ENCODE data around the gene KRT14.
"Not testable (repeated sequence)": the region's sequence is repeated elsewhere in the genome, so short reads cannot be mapped to it uniquely, and the experiment has no call there.

The KRT14 gene

DNA sequence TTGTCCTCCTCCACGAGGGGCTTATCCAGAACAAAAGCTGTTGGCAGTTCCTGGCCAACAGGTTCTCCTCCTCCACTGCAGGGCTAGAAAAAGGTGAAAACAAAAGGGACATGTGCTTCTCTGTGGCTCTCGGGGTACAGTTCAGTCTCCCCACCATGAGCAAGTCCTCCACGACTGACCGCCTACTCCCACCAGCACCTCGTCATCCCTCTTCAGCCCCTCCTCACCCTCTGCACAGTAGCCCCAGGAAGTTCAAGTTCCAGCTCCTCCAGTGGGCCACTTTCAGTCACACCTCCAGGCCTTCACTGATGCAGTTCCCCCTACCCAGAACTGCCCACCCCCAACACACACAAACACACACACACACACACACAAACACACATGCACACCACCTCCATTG, 34.2 kb downstream of the KRT14 start:
- no peak for FAIRE-seq

DNA sequence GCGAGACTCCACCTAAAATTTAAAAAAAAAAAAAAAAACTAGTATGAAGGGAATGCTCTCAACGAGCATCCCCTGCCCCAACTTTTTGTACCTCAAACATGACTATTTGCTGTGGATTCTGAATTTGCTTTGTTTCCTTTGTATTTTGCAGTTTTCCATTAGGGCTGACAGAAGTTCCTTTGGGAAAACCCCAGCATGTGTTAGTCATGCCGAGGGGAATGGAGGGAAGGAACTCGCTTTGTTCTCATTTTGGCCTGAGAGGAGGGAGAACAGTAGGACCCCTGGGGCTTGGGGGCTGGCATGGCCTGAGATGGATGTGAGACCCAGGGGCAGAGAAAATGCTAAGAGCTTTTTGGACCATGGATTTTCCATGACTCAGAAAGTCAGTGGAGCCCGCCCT, 35.3 kb downstream of the KRT14 start:
- TF ChIP-seq POLR2AphosphoS5 (IDR thresholded peaks at IDR 0.05; ENCODE audit: low read depth, low read length) = no peak
- no peak for TF ChIP-seq POLR2A (IDR thresholded peaks at IDR 0.05; ENCODE audit: low read depth, low read length)
- no peak for TF ChIP-seq TAF1 (IDR thresholded peaks at IDR 0.05; ENCODE audit: borderline replicate concordance, low read depth, low read length)
- FAIRE-seq (no peak), DNase-seq (ENCODE audit: insufficient read length) (no peak)

More for the DNA sequence above, 34.2 kb downstream of the KRT14 start:
- no peak for TF ChIP-seq POLR2A (IDR thresholded peaks at IDR 0.05; ENCODE audit: low read depth, low read length)
- TF ChIP-seq POLR2AphosphoS5 (IDR thresholded peaks at IDR 0.05; ENCODE audit: low read depth, low read length) = no peak
- TF ChIP-seq TAF1 (IDR thresholded peaks at IDR 0.05; ENCODE audit: borderline replicate concordance, low read depth, low read length) = no peak
- DNase-seq (ENCODE audit: insufficient read length) = no peak

DNA sequence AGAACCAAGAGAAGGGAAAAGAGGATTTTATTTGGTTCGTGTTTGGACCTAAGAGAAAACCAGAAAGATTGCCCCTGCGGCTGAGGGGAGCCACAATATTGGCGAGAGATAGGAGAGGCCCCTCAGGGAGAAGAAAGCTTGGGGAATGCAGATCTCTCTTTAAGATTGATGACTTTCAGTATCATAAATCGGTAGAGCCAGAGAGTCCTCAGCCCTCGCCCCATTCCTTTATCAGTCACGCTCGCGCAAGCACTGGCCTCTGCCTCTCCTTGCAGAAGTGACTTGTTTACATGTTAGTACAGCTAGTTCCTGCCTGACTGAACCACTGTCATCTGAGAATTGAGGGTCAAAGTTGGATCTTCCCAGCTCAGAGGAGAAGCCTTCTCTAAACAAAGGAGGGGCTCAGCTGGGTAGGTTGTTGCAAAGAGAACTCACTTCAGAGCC, 37.1 kb downstream of the KRT14 start:
- TF ChIP-seq TAF1 (IDR thresholded peaks at IDR 0.05; ENCODE audit: borderline replicate concordance, low read depth, low read length) (no peak), POLR2A (IDR thresholded peaks at IDR 0.05; ENCODE audit: low read depth, low read length) (no peak), POLR2AphosphoS5 (IDR thresholded peaks at IDR 0.05; ENCODE audit: low read depth, low read length) (no peak)
- DNase-seq (ENCODE audit: insufficient read length) (no peak), FAIRE-seq (no peak)

DNA sequence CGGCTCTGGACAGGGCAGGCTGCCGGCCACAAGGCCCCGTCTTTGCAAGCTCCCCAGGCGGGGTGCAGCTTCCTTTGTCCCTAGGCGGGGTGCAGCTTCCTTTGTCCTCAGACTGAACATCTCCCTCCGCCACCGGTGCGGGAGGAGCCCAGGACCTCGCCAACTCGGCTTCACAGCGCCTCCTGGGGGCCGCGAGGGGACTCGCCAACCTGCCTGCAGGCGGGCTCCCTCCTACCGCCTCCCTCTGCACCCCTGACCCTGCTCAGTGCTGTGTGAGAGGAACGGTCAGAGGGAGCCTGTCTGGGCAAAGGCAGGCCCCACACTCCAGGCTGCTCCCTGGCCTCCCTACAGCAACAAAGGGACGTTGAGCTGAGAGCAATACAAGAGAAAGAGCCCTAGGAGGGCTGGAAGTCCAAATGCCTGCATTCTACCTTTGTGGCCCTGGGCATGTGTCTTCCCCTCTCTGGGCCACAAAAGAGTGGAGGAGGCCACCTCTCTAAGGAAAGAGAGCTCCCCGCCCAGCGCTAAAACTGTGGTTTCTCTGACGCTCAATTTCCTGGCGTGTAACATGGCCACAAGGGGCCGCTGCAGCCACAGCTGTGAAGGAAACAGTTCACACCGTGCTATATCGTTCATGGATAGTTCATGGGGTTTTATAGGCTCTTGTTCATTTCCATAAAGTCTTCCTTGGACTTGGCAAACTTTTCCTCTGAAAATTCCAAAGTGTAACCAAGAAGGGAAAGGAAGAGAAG, 37.7 kb downstream of the KRT14 start:
- TF ChIP-seq POLR2AphosphoS5 (IDR thresholded peaks at IDR 0.05; ENCODE audit: low read depth, low read length) = no peak
- TF ChIP-seq POLR2A (IDR thresholded peaks at IDR 0.05; ENCODE audit: low read depth, low read length) = no peak
- no peak for TF ChIP-seq TAF1 (IDR thresholded peaks at IDR 0.05; ENCODE audit: borderline replicate concordance, low read depth, low read length)
- FAIRE-seq = peak; percentile 56
- DNase-seq (ENCODE audit: insufficient read length) = peak; percentile 75

DNA sequence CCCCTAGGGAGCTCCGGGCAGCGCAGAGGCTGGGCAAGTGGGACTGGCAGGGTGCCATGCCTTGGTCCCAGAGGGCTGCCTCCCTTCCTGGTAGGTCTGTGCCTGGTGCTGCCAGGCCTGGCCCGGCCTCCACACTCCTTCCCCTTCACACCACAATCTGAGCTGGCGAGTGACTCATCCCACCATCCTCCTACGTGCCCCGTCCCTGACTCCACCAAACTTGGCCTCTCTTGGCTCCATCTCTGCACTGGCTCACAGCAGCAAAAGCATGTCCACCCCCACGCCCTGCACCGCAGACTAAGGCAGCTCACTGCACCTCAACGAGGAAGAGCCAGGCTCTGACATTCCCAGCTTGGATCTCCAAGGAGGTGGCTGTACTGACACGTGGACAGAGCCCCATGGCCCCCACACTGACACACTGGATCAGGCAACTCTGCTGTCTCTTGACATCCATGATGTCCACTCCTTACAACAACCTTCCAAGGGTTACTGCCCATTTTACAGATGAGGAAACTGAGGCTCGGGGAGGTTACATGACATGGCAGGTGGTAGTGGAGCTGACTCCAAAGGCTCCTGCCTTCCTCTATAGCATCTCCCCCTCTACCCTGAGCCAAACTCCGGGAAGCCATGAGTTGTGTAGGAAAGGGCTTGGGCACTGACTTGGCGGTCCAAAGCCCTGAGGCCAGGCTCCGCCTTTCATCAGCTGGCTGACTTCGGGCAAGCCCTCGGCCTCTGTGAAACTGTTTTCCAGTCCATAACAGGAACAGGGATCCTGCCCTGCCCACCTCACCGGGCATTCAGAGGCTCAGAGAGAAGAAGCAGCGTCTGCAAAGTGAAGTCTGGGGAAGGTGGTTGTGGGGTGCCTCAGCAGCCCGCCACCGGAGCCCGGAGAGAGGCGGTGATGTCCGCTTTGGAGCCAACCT, 38.5 kb downstream of the KRT14 start:
- TF ChIP-seq POLR2AphosphoS5 (IDR thresholded peaks at IDR 0.05; ENCODE audit: low read depth, low read length) (no peak), TAF1 (IDR thresholded peaks at IDR 0.05; ENCODE audit: borderline replicate concordance, low read depth, low read length) (no peak), POLR2A (IDR thresholded peaks at IDR 0.05; ENCODE audit: low read depth, low read length) (no peak)
- DNase-seq (ENCODE audit: insufficient read length) (no peak), FAIRE-seq (no peak)

DNA sequence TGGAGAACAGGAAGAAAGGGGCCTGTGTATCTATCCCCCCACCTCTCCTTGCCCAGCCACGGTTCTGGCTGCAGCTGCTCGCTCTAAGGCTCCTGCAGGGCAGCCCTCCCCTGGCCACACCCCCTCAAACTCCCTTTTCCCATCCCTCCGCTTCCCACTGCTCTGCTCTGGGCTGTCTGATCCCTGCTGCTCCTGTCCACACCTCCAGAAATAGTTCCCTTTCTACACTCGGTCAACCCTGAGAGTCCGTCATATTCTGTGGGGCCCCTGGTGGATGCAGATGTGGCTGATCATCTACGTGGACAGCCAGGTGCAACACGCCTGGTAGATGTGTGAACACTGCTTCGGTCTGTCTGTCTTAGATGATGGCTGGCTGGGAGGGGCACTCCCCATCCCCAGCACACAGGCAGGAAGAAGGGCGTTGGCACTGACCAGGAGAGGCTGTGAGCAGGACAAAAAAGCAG, 39.3 kb downstream of the KRT14 start:
- FAIRE-seq (no peak), DNase-seq (ENCODE audit: insufficient read length) (no peak)
- no peak for TF ChIP-seq POLR2AphosphoS5 (IDR thresholded peaks at IDR 0.05; ENCODE audit: low read depth, low read length)
- no peak for TF ChIP-seq TAF1 (IDR thresholded peaks at IDR 0.05; ENCODE audit: borderline replicate concordance, low read depth, low read length)
- TF ChIP-seq POLR2A (IDR thresholded peaks at IDR 0.05; ENCODE audit: low read depth, low read length) = no peak

DNA sequence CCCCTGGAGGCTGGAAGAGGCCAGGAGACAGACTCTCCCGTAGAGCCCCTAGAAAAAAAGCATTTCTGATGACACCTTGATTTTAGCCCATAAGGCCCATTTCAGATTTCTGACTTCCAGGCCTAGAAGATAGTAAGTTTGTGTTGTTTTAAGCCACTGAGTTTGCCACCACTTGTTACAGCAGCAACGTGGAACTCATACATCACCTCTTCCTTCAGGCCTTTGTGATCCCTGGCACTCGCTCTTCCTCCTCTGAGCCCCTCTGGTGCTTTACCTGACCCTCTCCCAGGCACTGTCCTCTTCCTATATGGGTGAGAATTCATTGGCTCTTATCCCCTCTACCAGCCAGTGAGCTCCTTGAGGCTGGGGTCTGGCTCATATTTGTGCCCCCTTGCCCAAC, 39.9 kb downstream of the KRT14 start:
- TF ChIP-seq POLR2AphosphoS5 (IDR thresholded peaks at IDR 0.05; ENCODE audit: low read depth, low read length) (no peak), POLR2A (IDR thresholded peaks at IDR 0.05; ENCODE audit: low read depth, low read length) (no peak), TAF1 (IDR thresholded peaks at IDR 0.05; ENCODE audit: borderline replicate concordance, low read depth, low read length) (no peak)
- DNase-seq (ENCODE audit: insufficient read length) (no peak), FAIRE-seq (no peak)

DNA sequence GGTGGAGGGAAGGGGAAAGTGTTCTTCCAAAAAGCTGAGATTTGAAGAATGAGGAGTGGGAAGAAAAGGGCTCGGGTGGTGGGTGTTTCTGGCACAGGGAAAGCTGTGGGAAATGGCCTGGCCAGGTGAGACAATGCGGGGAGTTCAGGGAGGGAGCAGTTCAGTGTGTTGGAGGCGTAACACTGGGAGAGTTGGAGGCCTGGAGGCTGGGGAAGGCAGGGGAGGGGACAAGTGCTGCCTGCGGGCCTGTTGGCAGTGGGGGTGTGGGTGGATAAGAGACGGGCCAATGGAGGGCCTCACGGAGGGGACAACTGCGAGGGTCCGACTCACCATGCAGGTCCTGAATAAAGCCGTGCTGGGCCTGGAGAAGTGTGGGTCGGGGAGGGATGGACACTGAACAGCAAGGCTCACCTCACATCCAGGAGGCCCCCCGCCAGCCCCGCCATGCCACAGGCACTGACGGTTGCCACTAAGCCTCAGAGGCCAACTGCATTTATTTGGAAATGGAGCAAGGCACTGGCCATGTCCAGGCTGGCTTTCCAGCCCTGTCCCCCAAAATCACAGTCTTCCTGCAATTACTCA, 40.8 kb downstream of the KRT14 start:
- TF ChIP-seq POLR2A (IDR thresholded peaks at IDR 0.05; ENCODE audit: low read depth, low read length) (no peak), POLR2AphosphoS5 (IDR thresholded peaks at IDR 0.05; ENCODE audit: low read depth, low read length) (no peak), TAF1 (IDR thresholded peaks at IDR 0.05; ENCODE audit: borderline replicate concordance, low read depth, low read length) (no peak)
- FAIRE-seq (no peak), DNase-seq (ENCODE audit: insufficient read length) (no peak)

DNA sequence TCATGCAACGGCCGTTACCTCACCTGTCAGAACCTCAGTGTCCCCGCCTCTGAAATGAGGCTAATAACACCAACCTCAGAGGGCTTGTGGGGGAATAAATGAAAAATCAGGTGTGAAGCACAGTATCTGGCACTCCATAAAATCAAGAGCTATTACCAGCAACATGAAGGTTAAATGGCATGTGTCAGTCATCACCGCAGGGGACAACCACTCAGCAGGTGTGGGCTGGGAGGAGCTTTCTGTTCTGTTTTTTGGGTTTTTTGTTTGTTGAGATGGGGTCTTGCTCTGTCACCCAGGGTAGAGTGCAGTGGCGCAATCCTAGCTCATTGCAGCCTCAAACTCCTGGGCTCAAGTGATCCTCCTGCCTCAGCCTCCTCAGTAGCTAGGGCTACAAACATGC, 41.8 kb downstream of the KRT14 start:
- no peak for DNase-seq (ENCODE audit: insufficient read length)
- no peak for FAIRE-seq
- TF ChIP-seq POLR2A (IDR thresholded peaks at IDR 0.05; ENCODE audit: low read depth, low read length) = no peak
- TF ChIP-seq TAF1 (IDR thresholded peaks at IDR 0.05; ENCODE audit: borderline replicate concordance, low read depth, low read length) = no peak
- no peak for TF ChIP-seq POLR2AphosphoS5 (IDR thresholded peaks at IDR 0.05; ENCODE audit: low read depth, low read length)

DNA sequence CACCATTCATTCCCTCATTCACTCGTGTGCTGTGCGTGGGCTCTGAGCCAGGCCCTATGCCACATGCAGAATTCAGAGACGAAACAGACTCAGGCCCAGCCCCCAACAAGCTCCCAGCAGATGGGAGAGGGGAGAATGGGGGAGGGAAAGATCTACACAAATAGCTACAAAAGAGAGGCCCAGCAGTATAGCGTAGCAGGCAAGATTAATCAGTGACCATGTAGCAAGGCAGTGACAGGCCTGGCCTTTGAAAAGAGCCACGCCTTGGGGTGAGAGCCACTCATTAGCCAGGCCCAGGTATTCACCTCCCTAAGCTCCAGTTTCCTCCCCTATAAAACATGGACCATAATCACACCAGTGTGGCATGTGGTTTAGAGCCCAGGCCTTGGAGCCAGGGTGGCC, 42.2 kb downstream of the KRT14 start:
- FAIRE-seq (no peak), DNase-seq (ENCODE audit: insufficient read length) (no peak)
- TF ChIP-seq POLR2A (IDR thresholded peaks at IDR 0.05; ENCODE audit: low read depth, low read length) = no peak
- TF ChIP-seq TAF1 (IDR thresholded peaks at IDR 0.05; ENCODE audit: borderline replicate concordance, low read depth, low read length) = no peak
- no peak for TF ChIP-seq POLR2AphosphoS5 (IDR thresholded peaks at IDR 0.05; ENCODE audit: low read depth, low read length)

DNA sequence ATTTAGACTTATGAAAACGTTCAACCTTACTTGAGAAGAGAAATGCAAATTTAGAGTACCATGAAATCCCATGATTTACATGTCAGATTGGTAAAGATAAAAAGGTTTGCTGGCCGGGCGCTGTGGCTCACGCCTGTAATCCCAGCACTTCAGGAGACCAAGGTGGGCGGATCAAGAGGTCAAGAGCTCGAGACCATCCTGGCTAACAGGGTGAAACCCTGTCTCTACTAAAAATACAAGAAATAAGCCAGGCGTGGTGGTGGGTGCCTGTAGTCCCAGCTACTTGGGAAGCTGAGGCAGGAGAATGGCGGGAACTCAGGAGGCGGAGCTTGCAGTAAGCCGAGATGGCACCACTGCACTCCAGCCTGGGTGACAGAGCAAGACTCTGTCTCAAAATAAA, 43.9 kb downstream of the KRT14 start:
- not testable (repeated sequence) for FAIRE-seq; DNase-seq (ENCODE audit: insufficient read length)
